Measurements from ENCODE around the gene STX17.

DNA sequence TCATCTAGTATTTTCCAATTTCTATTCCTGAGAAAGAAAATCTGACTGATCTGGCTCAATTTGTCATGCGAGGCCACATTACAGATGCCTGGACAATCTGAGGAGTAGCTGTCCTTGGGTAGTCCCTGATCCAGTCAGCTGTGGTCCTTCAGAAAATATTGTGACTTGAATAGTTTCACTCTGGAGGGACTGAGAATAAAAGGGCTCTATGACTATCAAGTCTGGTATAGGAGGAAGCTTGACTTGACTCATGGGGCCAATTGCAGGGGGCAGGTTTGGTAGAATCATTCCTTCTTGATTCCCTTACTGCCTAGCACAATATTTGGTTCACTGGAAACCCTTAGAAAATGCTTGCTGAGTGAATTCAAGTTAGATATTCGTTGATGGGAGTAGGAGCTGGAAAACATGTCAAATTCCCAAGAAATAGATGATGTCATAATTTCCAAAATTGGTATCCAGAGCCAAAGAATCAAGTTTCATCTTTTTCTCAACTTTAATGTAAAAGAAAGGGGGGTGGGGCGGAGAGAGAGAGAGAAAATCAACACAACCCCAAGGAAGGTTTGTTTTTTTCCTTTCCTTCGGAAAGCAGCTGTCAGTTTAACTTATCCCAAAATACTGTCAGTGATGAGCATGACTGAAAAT is 32.4 kb upstream of the STX17 start:
- TF ChIP-seq, protein P1, sequence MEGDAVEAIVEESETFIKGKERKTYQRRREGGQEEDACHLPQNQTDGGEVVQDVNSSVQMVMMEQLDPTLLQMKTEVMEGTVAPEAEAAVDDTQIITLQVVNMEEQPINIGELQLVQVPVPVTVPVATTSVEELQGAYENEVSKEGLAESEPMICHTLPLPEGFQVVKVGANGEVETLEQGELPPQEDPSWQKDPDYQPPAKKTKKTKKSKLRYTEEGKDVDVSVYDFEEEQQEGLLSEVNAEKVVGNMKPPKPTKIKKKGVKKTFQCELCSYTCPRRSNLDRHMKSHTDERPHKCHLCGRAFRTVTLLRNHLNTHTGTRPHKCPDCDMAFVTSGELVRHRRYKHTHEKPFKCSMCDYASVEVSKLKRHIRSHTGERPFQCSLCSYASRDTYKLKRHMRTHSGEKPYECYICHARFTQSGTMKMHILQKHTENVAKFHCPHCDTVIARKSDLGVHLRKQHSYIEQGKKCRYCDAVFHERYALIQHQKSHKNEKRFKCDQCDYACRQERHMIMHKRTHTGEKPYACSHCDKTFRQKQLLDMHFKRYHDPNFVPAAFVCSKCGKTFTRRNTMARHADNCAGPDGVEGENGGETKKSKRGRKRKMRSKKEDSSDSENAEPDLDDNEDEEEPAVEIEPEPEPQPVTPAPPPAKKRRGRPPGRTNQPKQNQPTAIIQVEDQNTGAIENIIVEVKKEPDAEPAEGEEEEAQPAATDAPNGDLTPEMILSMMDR (IDR thresholded peaks at IDR 0.05) = no peak
- TF ChIP-seq EP300 (IDR thresholded peaks at IDR 0.05) = no peak
